Chondrocyte (in vitro differentiated cells): ENCODE results near the gene CDYL. TPM values are rescaled to one million over a fixed set of nuclear protein-coding genes. Genes with fewer than 3 reads are reported as not detected.

Source experiments
- DNase-seq: peaks from one replicate; pipeline ENCODE4 v3.0.0; 2021; ENCODE audit warnings: mixed read lengths, low spot score
- H3K27ac Mint-ChIP-seq: one replicate; pipeline ENCODE4 v1.8.0; 2021; ENCODE audit warnings: mild to moderate bottlenecking, moderate library complexity, mixed read lengths; ENCODE audit not compliant: unreplicated experiment
- H3K27me3 Mint-ChIP-seq: 2 replicates; pipeline ENCODE4 v1.8.0; 2021; ENCODE audit warnings: low read depth, mixed read lengths
- H3K36me3 Mint-ChIP-seq: 2 replicates; pipeline ENCODE4 v1.8.0; 2021; ENCODE audit warnings: low read depth, mixed read lengths
- H3K4me1 Mint-ChIP-seq: 2 replicates; pipeline ENCODE4 v1.8.0; 2021; ENCODE audit warnings: low read depth, mild to moderate bottlenecking, mixed read lengths
- H3K4me3 Mint-ChIP-seq: one replicate; pipeline ENCODE4 v1.8.0; 2021; ENCODE audit warnings: mild to moderate bottlenecking, moderate library complexity, mixed read lengths; ENCODE audit not compliant: unreplicated experiment
- H3K9me3 Mint-ChIP-seq: 2 replicates; pipeline ENCODE4 v1.8.0; 2021; ENCODE audit warnings: low read depth, mixed read lengths
- CTCF ChIP-seq: fragments of 200-600 bp; sonication (generic); IDR thresholded peaks from 2 replicates; pipeline ENCODE4 v1.5.0; 2021; ENCODE audit warnings: antibody characterized with exemption, mild to moderate bottlenecking, moderate library complexity
- total RNA-seq: library from RNA; stranded (reverse); gene quantifications from 3 replicates; pipeline ENCODE4 v1.2.1, GENCODE V29; 2021

The CDYL gene
- total RNA-seq, 1 donor from 2014 or later: 63.7 TPM

GRCh38 chr6:4802312-4802935 is 26.2 kb downstream of the CDYL start:
- Mint-ChIP-seq H3K4me3 (no peak overlapping the region), H3K4me1 (peaks cover 52% of the 10 kb centered on the region), H3K27ac (no peak overlapping the region), H3K36me3 (no peaks in the 10 kb centered on the region), H3K27me3 (no peaks in the 10 kb centered on the region), H3K9me3 (peaks cover 15% of the 10 kb centered on the region)
- DNase-seq: no peak
- no peak for TF ChIP-seq CTCF

GRCh38 chr6:4803343-4803744 is 27.1 kb downstream of the CDYL start:
- H3K4me1 Mint-ChIP-seq: peaks cover 45% of the 10 kb centered on the region
- H3K36me3 Mint-ChIP-seq: no peaks in the 10 kb centered on the region
- TF ChIP-seq CTCF: no peak
- H3K27me3 Mint-ChIP-seq: no peaks in the 10 kb centered on the region
- no peak overlapping the region for H3K27ac Mint-ChIP-seq
- DNase-seq: no peak
- H3K4me3 Mint-ChIP-seq: no peak overlapping the region
- H3K9me3 Mint-ChIP-seq: peaks cover 15% of the 10 kb centered on the region

DNA sequence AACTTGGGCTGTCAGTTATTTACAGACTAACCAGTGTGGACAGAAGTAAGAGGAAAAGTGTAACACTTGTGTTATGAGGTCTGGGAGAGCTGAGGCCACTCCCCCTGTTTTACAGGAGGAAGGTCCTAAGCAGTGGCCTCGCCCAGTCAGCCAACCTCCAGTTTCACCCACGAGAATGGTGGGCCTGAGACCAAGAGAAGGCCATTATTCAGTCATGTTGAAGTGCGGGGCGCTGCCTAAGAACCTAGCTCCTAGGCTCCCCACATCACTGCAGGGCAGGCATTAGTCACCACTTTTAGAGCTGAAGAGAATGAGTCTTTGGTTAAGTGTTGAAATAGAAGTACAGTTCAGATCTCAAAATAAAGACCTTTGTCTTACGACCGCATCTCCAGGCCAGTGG is 27.9 kb downstream of the CDYL start:
- no peak for TF ChIP-seq CTCF
- no peak for DNase-seq
- H3K27me3 Mint-ChIP-seq: no peaks in the 10 kb centered on the region
- H3K4me3 Mint-ChIP-seq: no peak overlapping the region
- H3K9me3 Mint-ChIP-seq: peaks cover 15% of the 10 kb centered on the region
- H3K27ac Mint-ChIP-seq: no peak overlapping the region
- H3K36me3 Mint-ChIP-seq: no peaks in the 10 kb centered on the region
- H3K4me1 Mint-ChIP-seq: peaks cover 41% of the 10 kb centered on the region

DNA sequence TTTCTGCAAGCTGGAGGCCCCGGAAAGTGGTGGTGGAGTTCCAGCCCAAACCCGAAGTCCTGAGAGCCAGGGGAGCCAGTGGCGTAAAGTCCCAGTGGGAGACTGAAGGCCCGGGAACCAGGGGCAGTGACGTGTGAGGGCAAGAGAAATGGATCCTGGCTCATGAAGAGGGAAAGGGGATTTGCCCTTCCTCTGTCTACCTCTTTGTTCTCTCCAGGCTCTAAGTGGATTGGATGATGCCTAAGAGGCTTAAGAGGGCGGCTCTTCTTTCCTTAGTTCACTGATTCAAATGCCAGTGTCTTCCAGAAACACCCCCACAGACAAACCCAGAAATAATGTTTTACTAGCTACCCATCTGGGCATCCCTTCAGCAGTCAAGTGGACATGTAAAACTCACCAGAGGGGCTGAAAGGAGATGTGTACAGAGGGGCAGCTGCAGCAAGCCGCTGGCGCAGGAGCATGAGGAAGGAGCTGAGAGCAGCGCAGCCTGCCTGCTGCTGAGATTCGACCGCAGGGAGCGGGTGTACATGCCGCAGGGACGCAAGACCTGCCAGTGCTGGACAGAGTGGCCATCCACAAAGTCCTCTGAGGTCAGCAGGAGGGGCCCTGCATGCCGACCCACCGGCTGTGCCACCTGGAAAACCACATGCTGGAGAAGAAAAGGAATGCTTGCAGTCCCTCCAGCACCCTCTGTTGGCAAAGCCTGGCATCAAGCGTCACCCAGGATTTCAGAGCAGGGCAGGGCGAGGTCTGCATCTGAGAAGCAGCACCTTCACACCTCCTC is 29.5 kb downstream of the CDYL start:
- DNase-seq: no peak
- H3K36me3 Mint-ChIP-seq: no peaks in the 10 kb centered on the region
- H3K4me1 Mint-ChIP-seq: peaks cover 51% of the 10 kb centered on the region

More for the DNA sequence above, 29.5 kb downstream of the CDYL start:
- Mint-ChIP-seq H3K9me3 (peaks cover 9% of the 10 kb centered on the region), H3K27ac (peak overlapping the region; percentile 4), H3K4me3 (no peak overlapping the region), H3K27me3 (no peaks in the 10 kb centered on the region)
- TF ChIP-seq CTCF: peak; percentile 81
